K562 (cell line): ENCODE results near the gene ZNF544. TPM values are rescaled to one million over a fixed set of nuclear protein-coding genes. Genes with fewer than 3 reads are reported as not detected.

ENCODE experiments used
- ARNT ChIP-seq, 2 experiments: fragments of 450-650 bp; IDR thresholded peaks; 2 replicates each; pipeline ENCODE4 v1.6.1; 2016; ENCODE audit warnings: mild to moderate bottlenecking in 1 of 2
- BRCA1 ChIP-seq, 2 experiments: fragments of 450-650 bp in 1 of 2; sonication (generic) in 1 of 2; formaldehyde crosslinking in 1 of 2; IDR thresholded peaks; 2 replicates each; pipeline versions ENCODE4 v1.5.0 to v1.6.1; 2017 to 2020; ENCODE audit warnings: mild to moderate bottlenecking in 1 of 2, missing genetic modification reagents in 1 of 2
- CCAR2 ChIP-seq: fragments of 200-400 bp; formaldehyde crosslinking; IDR thresholded peaks from 2 replicates; pipeline ENCODE4 v1.6.1; 2017; ENCODE audit warnings: mild to moderate bottlenecking, low read depth, low read length
- MYBL2 ChIP-seq, 2 experiments: fragments of 450-650 bp in 1 of 2; sonication (generic) in 1 of 2; formaldehyde crosslinking in 1 of 2; IDR thresholded peaks; 2 replicates each; pipeline versions ENCODE4 v1.6.1 to v1.8.1; 2017 to 2022; ENCODE audit warnings: borderline replicate concordance in 1 of 2, inconsistent platforms in 1 of 2, low read depth in 1 of 2, mild to moderate bottlenecking in 1 of 2, missing genetic modification reagents in 1 of 2, moderate library complexity in 1 of 2
- PHB2 ChIP-seq: fragments of 450-650 bp; IDR thresholded peaks from 2 replicates; pipeline ENCODE4 v1.6.1; 2017; ENCODE audit warnings: low read depth
- PRPF4 ChIP-seq: fragments of 200-400 bp; formaldehyde crosslinking; IDR thresholded peaks from one replicate; pipeline ENCODE4 v1.6.1; 2017; ENCODE audit warnings: low read length, low read depth, mild to moderate bottlenecking; ENCODE audit not compliant: insufficient read depth, poor library complexity, severe bottlenecking
- RBM34 ChIP-seq: fragments of 200-400 bp; formaldehyde crosslinking; IDR thresholded peaks from 2 replicates; pipeline ENCODE4 v1.6.1; 2018; ENCODE audit warnings: low read length, borderline replicate concordance; ENCODE audit not compliant: insufficient read depth
- SIN3A ChIP-seq, 2 experiments: fragments of 150-350 bp in 1 of 2; IDR thresholded peaks; 2 replicates each; pipeline ENCODE4 v1.6.1; 2011 to 2016; ENCODE audit warnings: borderline replicate concordance in 2 of 2, low read depth in 2 of 2, low read length in 2 of 2, mild to moderate bottlenecking in 2 of 2, moderate library complexity in 2 of 2; ENCODE audit not compliant: control insufficient read depth in 1 of 2
- TSC22D4 ChIP-seq: fragments of 450-650 bp; IDR thresholded peaks from 2 replicates; pipeline ENCODE4 v1.6.1; 2016; ENCODE audit warnings: missing genetic modification characterization, missing biosample characterization, control low read depth
- YY1 ChIP-seq, 3 experiments: IDR thresholded peaks; 2 replicates each; pipeline ENCODE4 v1.6.1; 2011; ENCODE audit warnings: low read length in 2 of 3, mild to moderate bottlenecking in 2 of 3, moderate library complexity in 2 of 3, borderline replicate concordance in 1 of 3, control low read depth in 1 of 3, low read depth in 1 of 3; ENCODE audit not compliant: insufficient read depth in 3 of 3, insufficient replicate concordance in 2 of 3, control insufficient read depth in 1 of 3, insufficient read length in 1 of 3; ENCODE audit errors: extremely low read depth in 1 of 3
- ZNF277 ChIP-seq: fragments of 250-450 bp; sonication (Bioruptor Pico); IDR thresholded peaks from 2 replicates; pipeline ENCODE4 v1.8.0; 2022; ENCODE audit warnings: inconsistent platforms, mild to moderate bottlenecking, moderate library complexity, borderline replicate concordance
- polyA plus RNA-seq, 8 experiments: library from polyadenylated mRNA; depleted of rRNA in 4 of 8; stranded (reverse) in 5 of 8; unstranded in 3 of 8; fragments of >200 nt; fragmentation: Nextera tagmentation in 2 of 8; fragmentation: Illumina TruSeq in 1 of 8; extraction: Ambion mirVana in 2 of 8; extraction: Trizol in 1 of 8; gene quantifications; 2 replicates each; pipeline versions ENCODE4 v1.2.1 to v1.2.3, GENCODE V29; 2011 to 2014; ENCODE audit warnings: inconsistent platforms in 1 of 8, missing spikeins in 1 of 8
- total RNA-seq, 7 experiments: library from RNA; depleted of rRNA in 6 of 7; stranded (reverse); fragments of >200 nt in 6 of 7; fragmentation: Illumina TruSeq in 2 of 7; extraction: Trizol in 2 of 7; gene quantifications; 2 replicates each; pipeline versions ENCODE4 v1.2.1 to v1.2.3, GENCODE V29; 2011 to 2021; ENCODE audit warnings: low replicate concordance in 1 of 7
- TF ChIP-seq, protein P1 (sequence below), 2 experiments: fragments of 450-650 bp in 1 of 2; sonication (generic) in 1 of 2; formaldehyde crosslinking in 1 of 2; IDR thresholded peaks; 2 replicates each; pipeline versions ENCODE4 v1.7.1 to v1.9.0; 2016 to 2022; ENCODE audit warnings: inconsistent platforms in 1 of 2, mild to moderate bottlenecking in 1 of 2, missing genetic modification reagents in 1 of 2
- TF ChIP-seq, protein P2 (sequence below): fragments of 250-450 bp; sonication (Bioruptor Pico); IDR thresholded peaks from 2 replicates; pipeline ENCODE4 v1.4.0; 2020; ENCODE audit warnings: mild to moderate bottlenecking

The ZNF544 gene
- total and polyA plus RNA-seq, 9 of the 15 experiments (the other 6 are each of a cell fraction or from before 2014, with no cell fraction given), result 23.6 to 59.0 (median 41.4) TPM

DNA sequence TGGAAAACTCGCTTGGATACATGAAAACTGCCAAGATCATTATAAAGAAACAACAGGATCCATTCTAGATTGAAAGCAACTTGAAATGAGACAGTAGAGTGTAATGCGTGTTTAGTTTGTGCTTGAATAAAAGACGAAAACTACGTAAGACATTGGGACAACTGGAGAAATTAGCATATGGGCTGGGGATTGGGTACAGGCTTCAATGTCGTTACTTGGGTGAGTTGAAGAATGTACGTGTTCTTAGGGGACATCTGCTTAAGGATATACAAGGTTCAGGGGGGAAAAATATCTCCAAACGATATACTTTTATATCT is 76.0 kb downstream of the ZNF544 start (continued):
- TF ChIP-seq, protein P1, sequence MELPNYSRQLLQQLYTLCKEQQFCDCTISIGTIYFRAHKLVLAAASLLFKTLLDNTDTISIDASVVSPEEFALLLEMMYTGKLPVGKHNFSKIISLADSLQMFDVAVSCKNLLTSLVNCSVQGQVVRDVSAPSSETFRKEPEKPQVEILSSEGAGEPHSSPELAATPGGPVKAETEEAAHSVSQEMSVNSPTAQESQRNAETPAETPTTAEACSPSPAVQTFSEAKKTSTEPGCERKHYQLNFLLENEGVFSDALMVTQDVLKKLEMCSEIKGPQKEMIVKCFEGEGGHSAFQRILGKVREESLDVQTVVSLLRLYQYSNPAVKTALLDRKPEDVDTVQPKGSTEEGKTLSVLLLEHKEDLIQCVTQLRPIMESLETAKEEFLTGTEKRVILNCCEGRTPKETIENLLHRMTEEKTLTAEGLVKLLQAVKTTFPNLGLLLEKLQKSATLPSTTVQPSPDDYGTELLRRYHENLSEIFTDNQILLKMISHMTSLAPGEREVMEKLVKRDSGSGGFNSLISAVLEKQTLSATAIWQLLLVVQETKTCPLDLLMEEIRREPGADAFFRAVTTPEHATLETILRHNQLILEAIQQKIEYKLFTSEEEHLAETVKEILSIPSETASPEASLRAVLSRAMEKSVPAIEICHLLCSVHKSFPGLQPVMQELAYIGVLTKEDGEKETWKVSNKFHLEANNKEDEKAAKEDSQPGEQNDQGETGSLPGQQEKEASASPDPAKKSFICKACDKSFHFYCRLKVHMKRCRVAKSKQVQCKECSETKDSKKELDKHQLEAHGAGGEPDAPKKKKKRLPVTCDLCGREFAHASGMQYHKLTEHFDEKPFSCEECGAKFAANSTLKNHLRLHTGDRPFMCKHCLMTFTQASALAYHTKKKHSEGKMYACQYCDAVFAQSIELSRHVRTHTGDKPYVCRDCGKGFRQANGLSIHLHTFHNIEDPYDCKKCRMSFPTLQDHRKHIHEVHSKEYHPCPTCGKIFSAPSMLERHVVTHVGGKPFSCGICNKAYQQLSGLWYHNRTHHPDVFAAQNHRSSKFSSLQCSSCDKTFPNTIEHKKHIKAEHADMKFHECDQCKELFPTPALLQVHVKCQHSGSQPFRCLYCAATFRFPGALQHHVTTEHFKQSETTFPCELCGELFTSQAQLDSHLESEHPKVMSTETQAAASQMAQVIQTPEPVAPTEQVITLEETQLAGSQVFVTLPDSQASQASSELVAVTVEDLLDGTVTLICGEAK (IDR thresholded peaks at IDR 0.05), result no peak
- TF ChIP-seq, protein P1 (CRISPR knock-in tag; IDR thresholded peaks at IDR 0.05), result no peak
- TF ChIP-seq BRCA1 (IDR thresholded peaks at IDR 0.05) (no peak), BRCA1 (CRISPR knock-in tag; IDR thresholded peaks at IDR 0.05) (no peak), PRPF4 (no peak), ARNT (IDR thresholded peaks at IDR 0.05) (0 out of 4 replicates have a peak, but pooled peaks of 1 of the 2 experiments have one; percentile 27), TSC22D4 (tag) (no peak), MYBL2 (IDR thresholded peaks at IDR 0.05; ENCODE audit: low read depth) (no peak), MYBL2 (CRISPR knock-in tag; IDR thresholded peaks at IDR 0.05; ENCODE audit: borderline replicate concordance) (no peak), SIN3A (IDR thresholded peaks at IDR 0.05; ENCODE audit: borderline replicate concordance in 2 of 2, control insufficient read depth in 1 of 2, low read depth in 2 of 2, low read length in 2 of 2) (no peak), RBM34 (no peak), YY1 (IDR thresholded peaks at IDR 0.05; ENCODE audit: borderline replicate concordance in 1 of 3, control insufficient read depth in 1 of 3, extremely low read depth in 1 of 3, insufficient read depth in 3 of 3, insufficient read length in 1 of 3, insufficient replicate concordance in 2 of 3, low read depth in 1 of 3, low read length in 2 of 3) (no peak), PHB2 (no peak), CCAR2 (no peak), ZNF277 (CRISPR knock-in tag) (no peak)
- TF ChIP-seq, protein P2, sequence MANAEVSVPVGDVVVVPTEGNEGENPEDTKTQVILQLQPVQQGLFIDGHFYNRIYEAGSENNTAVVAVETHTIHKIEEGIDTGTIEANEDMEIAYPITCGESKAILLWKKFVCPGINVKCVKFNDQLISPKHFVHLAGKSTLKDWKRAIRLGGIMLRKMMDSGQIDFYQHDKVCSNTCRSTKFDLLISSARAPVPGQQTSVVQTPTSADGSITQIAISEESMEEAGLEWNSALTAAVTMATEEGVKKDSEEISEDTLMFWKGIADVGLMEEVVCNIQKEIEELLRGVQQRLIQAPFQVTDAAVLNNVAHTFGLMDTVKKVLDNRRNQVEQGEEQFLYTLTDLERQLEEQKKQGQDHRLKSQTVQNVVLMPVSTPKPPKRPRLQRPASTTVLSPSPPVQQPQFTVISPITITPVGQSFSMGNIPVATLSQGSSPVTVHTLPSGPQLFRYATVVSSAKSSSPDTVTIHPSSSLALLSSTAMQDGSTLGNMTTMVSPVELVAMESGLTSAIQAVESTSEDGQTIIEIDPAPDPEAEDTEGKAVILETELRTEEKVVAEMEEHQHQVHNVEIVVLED (CRISPR knock-in tag), result no peak
